ENCODE measurements around the gene TAF1A.

The TAF1A gene

GRCh38 chr1:222589462-222590302 lies at the start of gene TAF1A:
TAF1A (minus strand) TSS chr1:222589933.
- TF ChIP-seq CTCF (IDR thresholded peaks at IDR 0.05; ENCODE audit: low read depth, low read length): no peak

GRCh38 chr1:222634180-222635013 lies 44.7 kb upstream of the TAF1A start:
- no peak overlapping the region for H3K4me3 ChIP-seq (ENCODE audit: low read depth, low read length)

More at GRCh38 chr1:222589462-222590302, at the start of gene TAF1A:
- H3K4me3 ChIP-seq (ENCODE audit: low read depth, low read length): peak within 1 kb of the TSS; percentile 72

GRCh38 chr1:222632749-222633148 lies 43.0 kb upstream of the TAF1A start:
- no peak overlapping the region for H3K4me3 ChIP-seq (ENCODE audit: low read depth, low read length)
- TF ChIP-seq CTCF (IDR thresholded peaks at IDR 0.05; ENCODE audit: low read depth, low read length): no peak

More at GRCh38 chr1:222634180-222635013, 44.7 kb upstream of the TAF1A start:
- TF ChIP-seq CTCF (IDR thresholded peaks at IDR 0.05; ENCODE audit: low read depth, low read length): peak; percentile 62

GRCh38 chr1:222631611-222632208 lies 42.0 kb upstream of the TAF1A start:
- TF ChIP-seq CTCF (IDR thresholded peaks at IDR 0.05; ENCODE audit: low read depth, low read length): no peak

GRCh38 chr1:222629921-222630535 lies 40.3 kb upstream of the TAF1A start:
- no peak overlapping the region for H3K4me3 ChIP-seq (ENCODE audit: low read depth, low read length)
- no peak for TF ChIP-seq CTCF (IDR thresholded peaks at IDR 0.05; ENCODE audit: low read depth, low read length)

More at GRCh38 chr1:222631611-222632208, 42.0 kb upstream of the TAF1A start:
- no peak overlapping the region for H3K4me3 ChIP-seq (ENCODE audit: low read depth, low read length)

- no peak for TF ChIP-seq CTCF (IDR thresholded peaks at IDR 0.05; ENCODE audit: low read depth, low read length)
- H3K4me3 ChIP-seq (ENCODE audit: low read depth, low read length): no peak overlapping the region
Observed at GRCh38 chr1:222627232-222627631, 37.5 kb upstream of the TAF1A start.
